ENCODE data around the gene KY.

The KY gene

GRCh38 chr3:134622806-134623365 is 27.9 kb downstream of the KY start:
- no peak for TF ChIP-seq Cebpa-rat (IDR thresholded peaks at IDR 0.05)
- Histone ChIP-seq H4K20me1 (no peaks in the 10 kb centered on the region), H3K27me3 (no peaks in the 10 kb centered on the region), H3K27ac (no peak overlapping the region), H3K4me3 (no peak overlapping the region), H3K36me3 (no peaks in the 10 kb centered on the region), H3K9me3 (no peaks in the 10 kb centered on the region), H3K9ac (no peak overlapping the region), H3K4me1 (peaks cover 8% of the 10 kb centered on the region), H3K4me2 (no peak overlapping the region)

- no peak overlapping the region for H3K4me2 ChIP-seq
- H3K4me3 ChIP-seq: no peak overlapping the region
- no peaks in the 10 kb centered on the region for H4K20me1 ChIP-seq
- H3K27ac ChIP-seq: no peak overlapping the region
- peaks cover 11% of the 10 kb centered on the region for H3K4me1 ChIP-seq
- no peaks in the 10 kb centered on the region for H3K27me3 ChIP-seq
- no peaks in the 10 kb centered on the region for H3K36me3 ChIP-seq
- no peak overlapping the region for H3K9ac ChIP-seq
- no peak for TF ChIP-seq Cebpa-rat (IDR thresholded peaks at IDR 0.05)
- H3K9me3 ChIP-seq: no peaks in the 10 kb centered on the region
These were observed 29.0 kb downstream of the KY start for GRCh38 chr3:134621854-134622253.

GRCh38 chr3:134620476-134621115 is 30.2 kb downstream of the KY start:
- Histone ChIP-seq H3K4me2 (no peak overlapping the region), H3K4me1 (peaks cover 11% of the 10 kb centered on the region), H4K20me1 (no peaks in the 10 kb centered on the region), H3K36me3 (no peaks in the 10 kb centered on the region), H3K4me3 (no peak overlapping the region), H3K9ac (no peak overlapping the region), H3K9me3 (no peaks in the 10 kb centered on the region), H3K27ac (no peak overlapping the region), H3K27me3 (no peaks in the 10 kb centered on the region)
- no peak for TF ChIP-seq Cebpa-rat (IDR thresholded peaks at IDR 0.05)

- Histone ChIP-seq H3K9me3 (no peaks in the 10 kb centered on the region), H3K4me3 (no peak overlapping the region)
- no peak for TF ChIP-seq Cebpa-rat (IDR thresholded peaks at IDR 0.05)
These were observed 30.9 kb downstream of the KY start for GRCh38 chr3:134619884-134620445.

GRCh38 chr3:134619301-134619615 is 31.6 kb downstream of the KY start:
- no peaks in the 10 kb centered on the region for H4K20me1 ChIP-seq
- no peaks in the 10 kb centered on the region for H3K27me3 ChIP-seq
- TF ChIP-seq Cebpa-rat (IDR thresholded peaks at IDR 0.05): no peak
- no peak overlapping the region for H3K9ac ChIP-seq
- H3K4me2 ChIP-seq: no peak overlapping the region
- no peaks in the 10 kb centered on the region for H3K9me3 ChIP-seq
- no peak overlapping the region for H3K4me3 ChIP-seq
- no peaks in the 10 kb centered on the region for H3K36me3 ChIP-seq
- H3K27ac ChIP-seq: no peak overlapping the region
- H3K4me1 ChIP-seq: peaks cover 11% of the 10 kb centered on the region

More at GRCh38 chr3:134619884-134620445, 30.9 kb downstream of the KY start:
- H3K4me1 ChIP-seq: peaks cover 11% of the 10 kb centered on the region
- H3K4me2 ChIP-seq: no peak overlapping the region
- no peaks in the 10 kb centered on the region for H3K36me3 ChIP-seq
- no peaks in the 10 kb centered on the region for H4K20me1 ChIP-seq
- no peaks in the 10 kb centered on the region for H3K27me3 ChIP-seq
- H3K9ac ChIP-seq: no peak overlapping the region
- H3K27ac ChIP-seq: no peak overlapping the region

GRCh38 chr3:134618478-134619300 is 32.1 kb downstream of the KY start:
- Histone ChIP-seq H3K27ac (no peak overlapping the region), H3K36me3 (no peaks in the 10 kb centered on the region), H3K9me3 (no peaks in the 10 kb centered on the region), H3K27me3 (no peaks in the 10 kb centered on the region), H3K4me2 (0 out of 2 replicates have a peak overlapping the region, but pooled peaks have one; percentile 22), H3K4me1 (peaks cover 11% of the 10 kb centered on the region), H3K4me3 (no peak overlapping the region), H4K20me1 (no peaks in the 10 kb centered on the region), H3K9ac (no peak overlapping the region)
- TF ChIP-seq Cebpa-rat (IDR thresholded peaks at IDR 0.05): no peak

- Histone ChIP-seq H3K4me1 (peaks cover 11% of the 10 kb centered on the region), H3K4me3 (no peak overlapping the region), H3K9ac (no peak overlapping the region), H3K9me3 (no peaks in the 10 kb centered on the region), H3K36me3 (no peaks in the 10 kb centered on the region), H3K27me3 (no peaks in the 10 kb centered on the region), H4K20me1 (no peaks in the 10 kb centered on the region), H3K27ac (no peak overlapping the region), H3K4me2 (peak overlapping the region; percentile 22; the same call in 1 of the 2 replicates)
- TF ChIP-seq Cebpa-rat (IDR thresholded peaks at IDR 0.05): no peak
These were observed 33.0 kb downstream of the KY start for GRCh38 chr3:134617608-134618477.

- no peaks in the 10 kb centered on the region for H4K20me1 ChIP-seq
- H3K27me3 ChIP-seq: no peaks in the 10 kb centered on the region
- no peaks in the 10 kb centered on the region for H3K9me3 ChIP-seq
- no peak for TF ChIP-seq Cebpa-rat (IDR thresholded peaks at IDR 0.05)
- no peak overlapping the region for H3K27ac ChIP-seq
- H3K4me2 ChIP-seq: no peak overlapping the region
- peaks cover 13% of the 10 kb centered on the region for H3K4me1 ChIP-seq
- no peaks in the 10 kb centered on the region for H3K36me3 ChIP-seq
- H3K4me3 ChIP-seq: no peak overlapping the region
- no peak overlapping the region for H3K9ac ChIP-seq
These were observed 35.1 kb downstream of the KY start for GRCh38 chr3:134615743-134616142.

GRCh38 chr3:134614955-134615354 is 35.9 kb downstream of the KY start:
- Histone ChIP-seq H3K27me3 (no peaks in the 10 kb centered on the region), H3K4me1 (peaks cover 18% of the 10 kb centered on the region), H3K4me2 (no peak overlapping the region), H4K20me1 (no peaks in the 10 kb centered on the region), H3K36me3 (no peaks in the 10 kb centered on the region), H3K9ac (no peak overlapping the region), H3K4me3 (no peak overlapping the region), H3K9me3 (no peaks in the 10 kb centered on the region), H3K27ac (no peak overlapping the region)
- TF ChIP-seq Cebpa-rat (IDR thresholded peaks at IDR 0.05): no peak

Measured in BLaER1 (cell line).